H9 (cell line): Measurements from ENCODE around the gene PNPLA4. TPM values are rescaled to one million over a fixed set of nuclear protein-coding genes. Genes with fewer than 3 reads are reported as not detected.
A peak's percentile ranks its signal among the peaks of the same experiment; 100 is the strongest.

ENCODE experiments used
- DNase-seq: peaks from one replicate; pipeline ENCODE4 v3.0.0-alpha.2; 2017
- H2AFZ ChIP-seq: one replicate; pipeline ENCODE4 v1.6.1; 2013; ENCODE audit warnings: mild to moderate bottlenecking, low read length, control low read depth, moderate library complexity
- H2AK5ac ChIP-seq: 2 replicates; pipeline ENCODE4 v1.6.1; 2013; ENCODE audit warnings: low read length, control low read depth, mixed read lengths; ENCODE audit not compliant: insufficient read length
- H2BK120ac ChIP-seq: one replicate; pipeline ENCODE4 v1.6.1; 2013; ENCODE audit warnings: low read depth, mild to moderate bottlenecking, low read length, control low read depth, inconsistent platforms; ENCODE audit not compliant: poor library complexity, severe bottlenecking
- H2BK12ac ChIP-seq: 2 replicates; pipeline ENCODE4 v1.6.1; 2013; ENCODE audit warnings: low read length, control low read depth, mixed read lengths, low read depth; ENCODE audit not compliant: insufficient read length
- H2BK15ac ChIP-seq: 2 replicates; pipeline ENCODE4 v1.6.1; 2013; ENCODE audit warnings: low read depth, low read length, control low read depth
- H2BK20ac ChIP-seq: one replicate; pipeline ENCODE4 v1.6.1; 2013; ENCODE audit warnings: low read depth, mild to moderate bottlenecking, low read length, control low read depth, inconsistent platforms; ENCODE audit not compliant: poor library complexity, severe bottlenecking
- H2BK5ac ChIP-seq: 2 replicates; pipeline ENCODE4 v1.6.1; 2013; ENCODE audit warnings: low read length, control low read depth, mixed read lengths; ENCODE audit not compliant: insufficient read length
- H3K14ac ChIP-seq: 2 replicates; pipeline ENCODE4 v1.6.1; 2013; ENCODE audit warnings: low read length, control low read depth; ENCODE audit not compliant: insufficient read depth
- H3K18ac ChIP-seq: 2 replicates; pipeline ENCODE4 v1.6.1; 2013; ENCODE audit warnings: low read depth, mild to moderate bottlenecking, mixed read lengths, low read length, control low read depth; ENCODE audit not compliant: insufficient read length
- H3K23ac ChIP-seq: 2 replicates; pipeline ENCODE4 v1.6.1; 2013; ENCODE audit warnings: low read length, control low read depth, mixed read lengths, low read depth; ENCODE audit not compliant: insufficient read length
- H3K23me2 ChIP-seq: 2 replicates; pipeline ENCODE4 v1.6.1; 2013; ENCODE audit warnings: low read depth, mild to moderate bottlenecking, mixed read lengths, low read length, control low read depth; ENCODE audit not compliant: insufficient read length, poor library complexity, severe bottlenecking
- H3K27ac ChIP-seq: 2 replicates; pipeline ENCODE4 v1.5.1; 2013; ENCODE audit warnings: low read length, control low read depth, mixed read lengths, low read depth; ENCODE audit not compliant: insufficient read length
- H3K27me3 ChIP-seq: 2 replicates; pipeline ENCODE4 v1.6.1; 2013; ENCODE audit warnings: low read length, control low read depth, inconsistent platforms; ENCODE audit not compliant: insufficient read depth
- H3K4ac ChIP-seq: 2 replicates; pipeline ENCODE4 v1.6.1; 2013; ENCODE audit warnings: low read depth, mild to moderate bottlenecking, control low read depth, inconsistent platforms, low read length, moderate library complexity
- H3K4me1 ChIP-seq: 2 replicates; pipeline ENCODE4 v1.6.1; 2013; ENCODE audit warnings: low read length, control low read depth, inconsistent platforms; ENCODE audit not compliant: insufficient read depth
- H3K4me2 ChIP-seq: 2 replicates; pipeline ENCODE4 v1.6.1; 2013; ENCODE audit warnings: low read length, control low read depth, mixed read lengths; ENCODE audit not compliant: insufficient read length, insufficient read depth
- H3K56ac ChIP-seq: 2 replicates; pipeline ENCODE4 v1.6.1; 2013; ENCODE audit warnings: low read depth, mild to moderate bottlenecking, mixed read lengths, low read length, control low read depth; ENCODE audit not compliant: insufficient read length
- H3K79me1 ChIP-seq: 2 replicates; pipeline ENCODE4 v1.6.1; 2013; ENCODE audit warnings: low read depth, mild to moderate bottlenecking, moderate library complexity, low read length, control low read depth, inconsistent platforms; ENCODE audit not compliant: insufficient read depth, poor library complexity, severe bottlenecking
- H3K79me2 ChIP-seq: 2 replicates; pipeline ENCODE4 v1.6.1; 2013; ENCODE audit warnings: low read length, control low read depth, inconsistent platforms; ENCODE audit not compliant: insufficient read depth
- H3K9ac ChIP-seq: 2 replicates; pipeline ENCODE4 v1.6.1; 2013; ENCODE audit warnings: low read length, control low read depth, mixed read lengths; ENCODE audit not compliant: insufficient read length; ENCODE audit errors: extremely low read depth
- H3K9me3 ChIP-seq: one replicate; pipeline ENCODE4 v1.6.1; 2013; ENCODE audit warnings: low read depth, low read length, inconsistent platforms; ENCODE audit not compliant: control insufficient read depth
- H3T11ph ChIP-seq: one replicate; pipeline ENCODE4 v1.6.1; 2013; ENCODE audit warnings: mild to moderate bottlenecking, low read length, control low read depth, inconsistent platforms
- H4K20me1 ChIP-seq: one replicate; pipeline ENCODE4 v1.6.1; 2013; ENCODE audit not compliant: control insufficient read depth, insufficient read length, insufficient read depth
- H4K5ac ChIP-seq: 2 replicates; pipeline ENCODE4 v1.6.1; 2013; ENCODE audit warnings: low read depth, mild to moderate bottlenecking, mixed read lengths, low read length, control low read depth; ENCODE audit not compliant: insufficient read length
- H4K8ac ChIP-seq: replicated peaks from 2 replicates; pipeline ENCODE4 v1.6.1; 2013; ENCODE audit warnings: low read length, control low read depth, mixed read lengths, low read depth; ENCODE audit not compliant: insufficient read length
- H4K91ac ChIP-seq: 2 replicates; pipeline ENCODE4 v1.6.1; 2013; ENCODE audit warnings: low read depth, mild to moderate bottlenecking, moderate library complexity, mixed read lengths, low read length, control low read depth; ENCODE audit not compliant: insufficient read length
- H3K27ac Mint-ChIP-seq, 3 experiments: 2 replicates in 2 of 3; 3 replicates in 1 of 3; pipeline ENCODE4 v1.8.0; 2020 to 2021; ENCODE audit warnings: mixed read lengths in 3 of 3, mild to moderate bottlenecking in 1 of 3, moderate library complexity in 1 of 3
- H3K27me3 Mint-ChIP-seq: 2 replicates; pipeline ENCODE4 v1.8.0; 2021; ENCODE audit warnings: low read depth, mild to moderate bottlenecking, moderate library complexity, mixed read lengths
- H3K36me3 Mint-ChIP-seq, 3 experiments: 2 replicates in 2 of 3; 3 replicates in 1 of 3; pipeline ENCODE4 v1.8.0; 2020 to 2021; ENCODE audit warnings: low read depth in 3 of 3, mixed read lengths in 3 of 3; ENCODE audit not compliant: insufficient read depth in 1 of 3
- H3K4me1 Mint-ChIP-seq, 2 experiments: 2 replicates each; pipeline ENCODE4 v1.8.0; 2020; ENCODE audit warnings: mixed read lengths in 2 of 2
- H3K4me3 Mint-ChIP-seq, 2 experiments: 2 replicates in 1 of 2; 3 replicates in 1 of 2; pipeline ENCODE4 v1.8.0; 2020 to 2021; ENCODE audit warnings: mild to moderate bottlenecking in 2 of 2, mixed read lengths in 2 of 2, moderate library complexity in 1 of 2
- H3K9me3 Mint-ChIP-seq, 2 experiments: 2 replicates in 1 of 2; 3 replicates in 1 of 2; pipeline ENCODE4 v1.8.0; 2020; ENCODE audit warnings: mild to moderate bottlenecking in 2 of 2, mixed read lengths in 2 of 2, moderate library complexity in 1 of 2
- WGBS: extraction: QIAGEN DNeasy Blood & Tissue Kit; methylation state at CpG from one replicate; pipeline ENCODE4 v1.1.7; 2013; ENCODE audit warnings: missing lambda C conversion rate, low lambda C conversion rate, mixed read lengths; ENCODE audit not compliant: insufficient read length; ENCODE audit errors: extremely low coverage; 5-methylcytosine and 5-hydroxymethylcytosine counted together
- long read RNA-seq: library from polyadenylated mRNA; unstranded; transcript quantifications from one replicate; pipeline ENCODE4 v2.0.0, GENCODE V29; 2020
- total RNA-seq: library from RNA; stranded (reverse); gene quantifications from 2 replicates; pipeline ENCODE4 v1.2.1, GENCODE V29; 2021
- TF ChIP-seq, protein P1 (sequence below): fragments of 200-600 bp; sonication (generic); conservative IDR thresholded peaks from 3 replicates; pipeline ENCODE4 v1.8.0; 2021; ENCODE audit warnings: antibody characterized with exemption, mild to moderate bottlenecking

PNPLA4 gene, protein sequence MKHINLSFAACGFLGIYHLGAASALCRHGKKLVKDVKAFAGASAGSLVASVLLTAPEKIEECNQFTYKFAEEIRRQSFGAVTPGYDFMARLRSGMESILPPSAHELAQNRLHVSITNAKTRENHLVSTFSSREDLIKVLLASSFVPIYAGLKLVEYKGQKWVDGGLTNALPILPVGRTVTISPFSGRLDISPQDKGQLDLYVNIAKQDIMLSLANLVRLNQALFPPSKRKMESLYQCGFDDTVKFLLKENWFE
- 19.7 and 21.4 TPM in 2 replicates for total RNA-seq
- long read RNA-seq, transcript PNPLA4-201 (7 exons, 3,372 nt): major isoform, 19 of 23 reads
- long read RNA-seq, partial matches to known transcripts: 0 of 23 reads
- long read RNA-seq, other reads (novel, unspliced or antisense): 3 of 23 reads

GRCh38 chrX:7927259-7928167 lies at the start of gene PNPLA4:
Gene PNPLA4 (minus strand): TSS chrX:7927413. CDS start chrX:7926119, 1,294 bp downstream.
- Histone ChIP-seq H3K14ac (peak within 1 kb of the TSS; percentile 79), H3K79me1 (no peaks in the 10 kb centered on the region), H3K56ac (no peak within 1 kb of the TSS), H3K4me2 (peak within 1 kb of the TSS; percentile 99), H3K79me2 (no peaks in the 10 kb centered on the region), H3K9me3 (no peaks in the 10 kb centered on the region), H3K9ac (peak within 1 kb of the TSS; percentile 91), H3K27ac (peak within 1 kb of the TSS; percentile 80), H3K4ac (no peak within 1 kb of the TSS), H3K18ac (peak within 1 kb of the TSS; percentile 80), H2BK5ac (peak within 1 kb of the TSS; percentile 82), H2BK12ac (no peak within 1 kb of the TSS), H4K5ac (peak within 1 kb of the TSS; percentile 91), H3K27me3 (no peaks in the 10 kb centered on the region), H4K20me1 (no peaks in the 10 kb centered on the region), H4K8ac (peak within 1 kb of the TSS; percentile 56), H4K91ac (no peak within 1 kb of the TSS), H2BK120ac (no peak within 1 kb of the TSS), H2BK15ac (no peak within 1 kb of the TSS), H3K23me2 (peaks cover 4% of the 10 kb centered on the region), H2AK5ac (no peak within 1 kb of the TSS), H2BK20ac (no peak within 1 kb of the TSS), H3K4me1 (no peaks in the 10 kb centered on the region; the same call in 1 of the 2 replicates), H3T11ph (no peak within 1 kb of the TSS), H2AFZ (no peak within 1 kb of the TSS), H3K23ac (no peak within 1 kb of the TSS)
- peak; percentile 85 for DNase-seq
- Mint-ChIP-seq H3K27me3 (peaks cover 1% of the 10 kb centered on the region), H3K4me3 (peak within 1 kb of the TSS; percentile 88 to 89), H3K36me3 (no peaks in the 10 kb centered on the region), H3K4me1 (peaks cover 13 to 14% of the 10 kb centered on the region in 2 experiments), H3K27ac (peak within 1 kb of the TSS; percentile 94 to 99 (median 95); a peak in 6 of 7 replicates), H3K9me3 (no peaks in the 10 kb centered on the region)
- TF ChIP-seq, protein P1, sequence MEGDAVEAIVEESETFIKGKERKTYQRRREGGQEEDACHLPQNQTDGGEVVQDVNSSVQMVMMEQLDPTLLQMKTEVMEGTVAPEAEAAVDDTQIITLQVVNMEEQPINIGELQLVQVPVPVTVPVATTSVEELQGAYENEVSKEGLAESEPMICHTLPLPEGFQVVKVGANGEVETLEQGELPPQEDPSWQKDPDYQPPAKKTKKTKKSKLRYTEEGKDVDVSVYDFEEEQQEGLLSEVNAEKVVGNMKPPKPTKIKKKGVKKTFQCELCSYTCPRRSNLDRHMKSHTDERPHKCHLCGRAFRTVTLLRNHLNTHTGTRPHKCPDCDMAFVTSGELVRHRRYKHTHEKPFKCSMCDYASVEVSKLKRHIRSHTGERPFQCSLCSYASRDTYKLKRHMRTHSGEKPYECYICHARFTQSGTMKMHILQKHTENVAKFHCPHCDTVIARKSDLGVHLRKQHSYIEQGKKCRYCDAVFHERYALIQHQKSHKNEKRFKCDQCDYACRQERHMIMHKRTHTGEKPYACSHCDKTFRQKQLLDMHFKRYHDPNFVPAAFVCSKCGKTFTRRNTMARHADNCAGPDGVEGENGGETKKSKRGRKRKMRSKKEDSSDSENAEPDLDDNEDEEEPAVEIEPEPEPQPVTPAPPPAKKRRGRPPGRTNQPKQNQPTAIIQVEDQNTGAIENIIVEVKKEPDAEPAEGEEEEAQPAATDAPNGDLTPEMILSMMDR: peak; percentile 27; the same call in 2 of the 3 replicates
- no CpG with 5 or more reads among the region's 52 CpGs for WGBS
